CD14-positive monocyte (primary cell): Measurements from ENCODE around the gene SYNE3. TPM values are rescaled to one million over a fixed set of nuclear protein-coding genes. Genes with fewer than 3 reads are reported as not detected.

Experiments
- DNase-seq, 3 donors: peaks; one replicate each; pipeline ENCODE4 v3.0.0-alpha.2; 2011 to 2022
- H2AFZ ChIP-seq: 2 replicates; pipeline ENCODE4 v1.6.0; 2012; ENCODE audit warnings: mild to moderate bottlenecking, low read depth, low read length, inconsistent platforms; ENCODE audit not compliant: insufficient read depth, poor library complexity, severe bottlenecking
- H3K27ac ChIP-seq, 2 donors: 1 replicate in 1 of 2; 2 replicates in 1 of 2; pipeline ENCODE4 v1.5.1; 2012 to 2013; ENCODE audit warnings: low read length in 2 of 2, control low read depth in 1 of 2, inconsistent platforms in 1 of 2, low read depth in 1 of 2, mild to moderate bottlenecking in 1 of 2
- H3K27me3 ChIP-seq, 2 donors: one replicate each; pipeline versions ENCODE4 v1.6.0 to v1.6.1; 2011 to 2013; ENCODE audit warnings: low read length in 2 of 2; ENCODE audit not compliant: control insufficient read depth in 2 of 2, insufficient read depth in 2 of 2
- H3K36me3 ChIP-seq, 2 donors: replicated peaks in 1 of 2; 1 replicate in 1 of 2; 2 replicates in 1 of 2; pipeline versions ENCODE4 v1.5.1 to v1.6.1; 2012 to 2013; ENCODE audit warnings: low read length in 2 of 2, control low read depth in 1 of 2, inconsistent platforms in 1 of 2, mild to moderate bottlenecking in 1 of 2; ENCODE audit not compliant: insufficient read depth in 2 of 2, control insufficient read depth in 1 of 2
- H3K4me1 ChIP-seq, 2 donors: 1 replicate in 1 of 2; 2 replicates in 1 of 2; pipeline versions ENCODE4 v1.5.1 to v1.6.1; 2012 to 2013; ENCODE audit warnings: low read length in 2 of 2, control low read depth in 1 of 2, inconsistent platforms in 1 of 2, mild to moderate bottlenecking in 1 of 2, moderate library complexity in 1 of 2; ENCODE audit not compliant: insufficient read depth in 2 of 2, control insufficient read depth in 1 of 2
- H3K4me2 ChIP-seq: replicated peaks from 2 replicates; pipeline ENCODE3; 2012; ENCODE audit warnings: low read length, moderate library complexity, mild to moderate bottlenecking; ENCODE audit not compliant: poor library complexity, severe bottlenecking; ENCODE audit errors: extremely low read depth
- H3K4me3 ChIP-seq, 3 experiments: fragments of 200-600 bp in 1 of 3; sonication (generic) in 1 of 3; replicated peaks in 1 of 3; 1 replicate in 2 of 3; 2 replicates in 1 of 3; pipeline ENCODE4 v1.5.1; 2011 to 2013; ENCODE audit warnings: low read length in 3 of 3, mild to moderate bottlenecking in 3 of 3, control low read depth in 2 of 3, low read depth in 2 of 3, inconsistent platforms in 1 of 3, moderate library complexity in 1 of 3
- H3K79me2 ChIP-seq: 2 replicates; pipeline ENCODE4 v1.6.0; 2012; ENCODE audit warnings: mild to moderate bottlenecking, control low read depth, inconsistent platforms, low read length, moderate library complexity; ENCODE audit not compliant: insufficient read depth
- H3K9ac ChIP-seq: 2 replicates; pipeline ENCODE4 v1.6.0; 2017; ENCODE audit warnings: low read length, mild to moderate bottlenecking; ENCODE audit not compliant: insufficient read depth, poor library complexity, severe bottlenecking
- H3K9me3 ChIP-seq, 2 donors: replicated peaks in 1 of 2; 1 replicate in 1 of 2; 2 replicates in 1 of 2; pipeline versions ENCODE4 v1.5.1 to v1.6.1; 2012 to 2013; ENCODE audit warnings: low read length in 2 of 2, control low read depth in 1 of 2; ENCODE audit not compliant: control insufficient read depth in 1 of 2, insufficient read depth in 1 of 2
- H4K20me1 ChIP-seq: 2 replicates; pipeline ENCODE4 v1.6.0; 2012; ENCODE audit warnings: mild to moderate bottlenecking, low read length, control low read depth, moderate library complexity; ENCODE audit not compliant: insufficient read depth
- H3K27ac Mint-ChIP-seq, 7 donors: one replicate each; pipeline ENCODE4 v1.8.0; 2020; ENCODE audit warnings: mild to moderate bottlenecking in 7 of 7, mixed read lengths in 7 of 7, moderate library complexity in 6 of 7, inconsistent platforms in 2 of 7
- H3K27me3 Mint-ChIP-seq, 3 donors: one replicate each; pipeline ENCODE4 v1.8.0; 2021 to 2022; ENCODE audit warnings: low read depth in 3 of 3, mild to moderate bottlenecking in 3 of 3, mixed read lengths in 3 of 3, moderate library complexity in 3 of 3, inconsistent platforms in 1 of 3
- H3K36me3 Mint-ChIP-seq, 2 donors: one replicate each; pipeline ENCODE4 v1.8.0; 2020; ENCODE audit warnings: mixed read lengths in 2 of 2, inconsistent platforms in 1 of 2, mild to moderate bottlenecking in 1 of 2
- H3K4me1 Mint-ChIP-seq: one replicate; pipeline ENCODE4 v1.8.0; 2020; ENCODE audit warnings: mild to moderate bottlenecking, mixed read lengths
- H3K4me3 Mint-ChIP-seq, 2 donors: one replicate each; pipeline ENCODE4 v1.8.0; 2020; ENCODE audit warnings: mild to moderate bottlenecking in 2 of 2, mixed read lengths in 2 of 2, moderate library complexity in 1 of 2
- H3K9me3 Mint-ChIP-seq, 7 donors: one replicate each; pipeline ENCODE4 v1.8.0; 2020 to 2022; ENCODE audit warnings: mixed read lengths in 7 of 7, mild to moderate bottlenecking in 6 of 7, moderate library complexity in 6 of 7, inconsistent platforms in 2 of 7
- CTCF ChIP-seq: fragments of 200-600 bp; IDR thresholded peaks from one replicate; pipeline ENCODE4 v1.8.0; 2022; ENCODE audit warnings: antibody characterized with exemption, mild to moderate bottlenecking
- WGBS: methylation state at CpG from one replicate; pipeline ENCODE4 v1.1.5; 2013; ENCODE audit warnings: missing lambda C conversion rate; ENCODE audit not compliant: insufficient coverage; 5-methylcytosine and 5-hydroxymethylcytosine counted together
- intact Hi-C, 2 donors: fragments of 100-400 bp; cut with micrococcal nuclease; formaldehyde crosslinking; loops; one replicate each; pipeline versions ENCODE4 v1.15.0 to v1.15.1; 2023
- polyA plus RNA-seq, 3 donors: library from polyadenylated mRNA; depleted of rRNA in 1 of 3; unstranded in 2 of 3; stranded (reverse) in 1 of 3; fragments of 300-500 nt in 2 of 3; fragments of >200 nt in 1 of 3; fragmentation: Illumina TruSeq in 2 of 3; gene quantifications; 1 replicate in 2 of 3; 2 replicates in 1 of 3; pipeline ENCODE4 v1.2.3, GENCODE V29; 2012 to 2021

SYNE3 gene
- polyA plus RNA-seq, 3 donors = 2.6 to 26.1 (median 3.5) TPM

GRCh38 chr14:95491936-95492608 lies 24.4 kb downstream of the SYNE3 start:
- no peak overlapping the region for H3K4me3 Mint-ChIP-seq
- Histone ChIP-seq H4K20me1 (peaks cover 63% of the 10 kb centered on the region), H2AFZ (no peak overlapping the region), H3K4me1 (peaks cover 33 to 34% of the 10 kb centered on the region in 2 donors), H3K36me3 (peaks cover 4 to 33% of the 10 kb centered on the region in 2 donors), H3K9me3 (no peaks in the 10 kb centered on the region), H3K79me2 (peaks cover 99% of the 10 kb centered on the region), H3K4me2 (no peak overlapping the region), H3K9ac (no peak overlapping the region), H3K4me3 (no peak overlapping the region), H3K27ac (no peak overlapping the region), H3K27me3 (no peaks in the 10 kb centered on the region)
- no peak for DNase-seq
- H3K4me1 Mint-ChIP-seq = peaks cover 55% of the 10 kb centered on the region
- H3K36me3 Mint-ChIP-seq = peaks cover 27 to 54% of the 10 kb centered on the region in 2 donors
- no peak for TF ChIP-seq CTCF
- intact Hi-C loops = no loop called here
- WGBS = 100% methylated on average over 1 of the region's 2 CpGs
- H3K27me3 Mint-ChIP-seq = no peaks in the 10 kb centered on the region
- peak overlapping the region in 2 of 7 donors; percentile 74 to 84 for H3K27ac Mint-ChIP-seq
- peaks cover 0 to 3% (median 0%) of the 10 kb centered on the region in 7 donors for H3K9me3 Mint-ChIP-seq

- intact Hi-C loops = no loop called here
- no peak overlapping the region for H2AFZ ChIP-seq
- DNase-seq = no peak
- H3K9ac ChIP-seq = no peak overlapping the region
- WGBS = 100% methylated on average over 8 of the region's 10 CpGs
- Mint-ChIP-seq H3K27me3 (no peaks in the 10 kb centered on the region), H3K4me3 (no peak overlapping the region), H3K9me3 (peaks cover 0 to 3% (median 0%) of the 10 kb centered on the region in 7 donors), H3K4me1 (peaks cover 43% of the 10 kb centered on the region), H3K27ac (peak overlapping the region in 5 of 7 donors; percentile 26 to 84 (median 50)), H3K36me3 (peaks cover 28 to 62% of the 10 kb centered on the region in 2 donors)
- peaks cover 72% of the 10 kb centered on the region for H4K20me1 ChIP-seq
- TF ChIP-seq CTCF = no peak
- peaks cover 21 to 23% of the 10 kb centered on the region in 2 donors for H3K4me1 ChIP-seq
- no peaks in the 10 kb centered on the region for H3K27me3 ChIP-seq
- peaks cover 99% of the 10 kb centered on the region for H3K79me2 ChIP-seq
- no peak overlapping the region for H3K4me3 ChIP-seq
- H3K27ac ChIP-seq = peak overlapping the region in 1 of 2 donors; percentile 57
- peaks cover 5 to 40% of the 10 kb centered on the region in 2 donors for H3K36me3 ChIP-seq
- no peak overlapping the region for H3K4me2 ChIP-seq
- no peaks in the 10 kb centered on the region for H3K9me3 ChIP-seq
Measured at GRCh38 chr14:95490727-95491451, 25.6 kb downstream of the SYNE3 start.
